Lung (tissue), 12 donors: ENCODE data around the gene BHMT2. TPM values are rescaled to one million over a fixed set of nuclear protein-coding genes. Genes with fewer than 3 reads are reported as not detected.

Source experiments
- ATAC-seq: fragments of 200-7000 bp; cut with Tn5 transposase; one replicate; pipeline ENCODE4 v1.9.1; 2020; ENCODE audit warnings: moderate number of reproducible peaks; ENCODE audit not compliant: insufficient read depth, low FRiP score
- DNase-seq, 3 donors: peaks; one replicate each; pipeline ENCODE4 v3.0.0-alpha.2; 2013 to 2017
- H3K27ac ChIP-seq, 2 donors: one replicate each; pipeline ENCODE4 v1.5.1; 2013; ENCODE audit warnings: mild to moderate bottlenecking in 2 of 2, moderate library complexity in 2 of 2, control low read depth in 1 of 2, inconsistent platforms in 1 of 2, low read depth in 1 of 2, low read length in 1 of 2
- H3K27me3 ChIP-seq, 3 donors: one replicate each; pipeline ENCODE4 v1.5.1; 2013; ENCODE audit warnings: low read length in 2 of 3; ENCODE audit not compliant: control insufficient read depth in 3 of 3, insufficient read depth in 3 of 3
- H3K36me3 ChIP-seq, 4 donors: one replicate each; pipeline ENCODE4 v1.5.1; 2013; ENCODE audit warnings: low read length in 4 of 4, mild to moderate bottlenecking in 1 of 4, moderate library complexity in 1 of 4; ENCODE audit not compliant: control insufficient read depth in 4 of 4, insufficient read depth in 4 of 4
- H3K4me1 ChIP-seq, 5 donors: one replicate each; pipeline ENCODE4 v1.5.1; 2013; ENCODE audit warnings: low read length in 5 of 5, mild to moderate bottlenecking in 2 of 5, moderate library complexity in 1 of 5; ENCODE audit not compliant: control insufficient read depth in 5 of 5, insufficient read depth in 5 of 5
- H3K4me3 ChIP-seq: one replicate; pipeline ENCODE4 v1.5.1; 2013; ENCODE audit warnings: mild to moderate bottlenecking, control low read depth, moderate library complexity
- H3K9ac ChIP-seq, 2 donors: one replicate each; pipeline ENCODE4 v1.5.1; 2013; ENCODE audit warnings: low read length in 2 of 2, control low read depth in 1 of 2; ENCODE audit not compliant: insufficient read depth in 1 of 2
- H3K9me3 ChIP-seq, 4 donors: one replicate each; pipeline ENCODE4 v1.5.1; 2013; ENCODE audit warnings: low read length in 3 of 4, mild to moderate bottlenecking in 1 of 4, moderate library complexity in 1 of 4; ENCODE audit not compliant: control insufficient read depth in 4 of 4, insufficient read depth in 3 of 4
- CTCF ChIP-seq: IDR thresholded peaks from 2 replicates; pipeline ENCODE4 v1.5.1; 2012; ENCODE audit warnings: mild to moderate bottlenecking; ENCODE audit errors: control extremely low read depth, extremely low read depth
- WGBS, 2 donors: extraction: QIAGEN DNeasy Blood & Tissue Kit; methylation state at CpG; one replicate each; pipeline ENCODE4 v1.1.7; 2013; 5-methylcytosine and 5-hydroxymethylcytosine counted together
- polyA plus RNA-seq, 2 donors: library from polyadenylated mRNA; stranded (reverse); fragments of 200-250 nt; gene quantifications; one replicate each; pipeline ENCODE4 v1.2.1, GENCODE V29; 2013
- total RNA-seq, 2 donors: library from RNA; depleted of rRNA in 1 of 2; stranded (reverse); fragments of >200 nt in 1 of 2; gene quantifications; one replicate each; pipeline ENCODE4 v1.2.1, GENCODE V29; 2014 to 2021
- donor health status: control.
- donor health status: control.
- donor health status: Bipolar disorder and iron deficiency.
- donor health status: healthy.
- donor health status: DM: yes; HTN: yes; CAD: no.

BHMT2 gene
- total and polyA plus RNA-seq, 4 donors = 1.0 to 4.6 (median 1.7) TPM

- no peak overlapping the region for H3K27ac ChIP-seq
- H3K27me3 ChIP-seq = no peaks in the 10 kb centered on the region
- no peak overlapping the region for H3K9ac ChIP-seq
- 93 to 95% methylated on average over 5 of the region's 5 CpGs for WGBS, 2 donors
- ATAC-seq (no peak), DNase-seq (no peak)
- no peaks in the 10 kb centered on the region for H3K36me3 ChIP-seq
- H3K4me3 ChIP-seq = no peak overlapping the region
- peaks cover 0 to 3% (median 1%) of the 10 kb centered on the region in 4 donors for H3K9me3 ChIP-seq
- H3K4me1 ChIP-seq = no peaks in the 10 kb centered on the region
- no peak for TF ChIP-seq CTCF
Observed at GRCh38 chr5:79032782-79033181, 36.8 kb upstream of the BHMT2 start.

GRCh38 chr5:79035237-79035636 lies 34.3 kb upstream of the BHMT2 start:
- H3K36me3 ChIP-seq = no peaks in the 10 kb centered on the region
- no peak overlapping the region for H3K4me3 ChIP-seq
- WGBS, 2 donors = 93 to 94% methylated on average over 3 of the region's 3 CpGs
- H3K9me3 ChIP-seq = peaks cover 0 to 3% (median 1%) of the 10 kb centered on the region in 4 donors
- no peaks in the 10 kb centered on the region for H3K27me3 ChIP-seq
- H3K27ac ChIP-seq = no peak overlapping the region
- ATAC-seq = no peak
- no peak for TF ChIP-seq CTCF
- no peaks in the 10 kb centered on the region for H3K4me1 ChIP-seq
- no peak for DNase-seq
- H3K9ac ChIP-seq = no peak overlapping the region

GRCh38 chr5:79036769-79037168 lies 32.8 kb upstream of the BHMT2 start:
- no peaks in the 10 kb centered on the region for H3K36me3 ChIP-seq
- H3K9ac ChIP-seq = no peak overlapping the region
- no peaks in the 10 kb centered on the region for H3K27me3 ChIP-seq
- H3K4me1 ChIP-seq = no peaks in the 10 kb centered on the region
- H3K4me3 ChIP-seq = no peak overlapping the region
- no peak for ATAC-seq
- no peak for DNase-seq
- 96% methylated on average over 2 of the region's 2 CpGs for WGBS, 2 donors
- no peak for TF ChIP-seq CTCF
- H3K27ac ChIP-seq = no peak overlapping the region
- H3K9me3 ChIP-seq = peaks cover 0 to 3% (median 1%) of the 10 kb centered on the region in 4 donors

- H3K27me3 ChIP-seq = no peaks in the 10 kb centered on the region
- DNase-seq (no peak), ATAC-seq (no peak)
- no peak for TF ChIP-seq CTCF
- no peak overlapping the region for H3K27ac ChIP-seq
- H3K4me1 ChIP-seq = no peaks in the 10 kb centered on the region
- no peaks in the 10 kb centered on the region for H3K9me3 ChIP-seq
- no peaks in the 10 kb centered on the region for H3K36me3 ChIP-seq
- H3K9ac ChIP-seq = no peak overlapping the region
- no peak overlapping the region for H3K4me3 ChIP-seq
- WGBS, 2 donors = 85 to 87% methylated on average over 3 of the region's 3 CpGs
Observed at GRCh38 chr5:79042188-79042587, 27.4 kb upstream of the BHMT2 start.
